GM12873 (cell line): Measurements from ENCODE around the gene SEC24D.
A peak's percentile ranks its signal among the peaks of the same experiment; 100 is the strongest.

Experiments used
- CTCF ChIP-seq: IDR thresholded peaks from 2 replicates; pipeline ENCODE4 v1.5.1; 2012; ENCODE audit warnings: low read depth, mild to moderate bottlenecking, moderate library complexity, low read length, control low read depth; ENCODE audit not compliant: insufficient read depth; ENCODE audit errors: missing control alignments

SEC24D gene

GRCh38 chr4:118842055-118842454, 6.1 kb upstream of the SEC24D start:
- no peak for TF ChIP-seq CTCF

GRCh38 chr4:118839221-118839927, 3.4 kb upstream of the SEC24D start:
- no peak for TF ChIP-seq CTCF

GRCh38 chr4:118837121-118837507, 1.2 kb upstream of the SEC24D start:
- TF ChIP-seq CTCF, result no peak

- TF ChIP-seq CTCF, result no peak
Observed at GRCh38 chr4:118836301-118837120, 585 bp upstream of the SEC24D start.

- TF ChIP-seq CTCF, result peak; percentile 4
Observed at GRCh38 chr4:118834960-118835569, 861 bp downstream of the SEC24D start.

- TF ChIP-seq CTCF, result no peak
Observed at GRCh38 chr4:118834070-118834469, 1.9 kb downstream of the SEC24D start.

- no peak for TF ChIP-seq CTCF
Observed at GRCh38 chr4:118833192-118833820, 2.6 kb downstream of the SEC24D start.
